ENCODE data around the gene ELMO3. TPM values are rescaled to one million over a fixed set of nuclear protein-coding genes. Genes with fewer than 3 reads are reported as not detected.

The ELMO3 gene
- total RNA-seq, 8 experiments from 2014 or later = 0.43 to 2.8 (median 1.2) TPM

DNA sequence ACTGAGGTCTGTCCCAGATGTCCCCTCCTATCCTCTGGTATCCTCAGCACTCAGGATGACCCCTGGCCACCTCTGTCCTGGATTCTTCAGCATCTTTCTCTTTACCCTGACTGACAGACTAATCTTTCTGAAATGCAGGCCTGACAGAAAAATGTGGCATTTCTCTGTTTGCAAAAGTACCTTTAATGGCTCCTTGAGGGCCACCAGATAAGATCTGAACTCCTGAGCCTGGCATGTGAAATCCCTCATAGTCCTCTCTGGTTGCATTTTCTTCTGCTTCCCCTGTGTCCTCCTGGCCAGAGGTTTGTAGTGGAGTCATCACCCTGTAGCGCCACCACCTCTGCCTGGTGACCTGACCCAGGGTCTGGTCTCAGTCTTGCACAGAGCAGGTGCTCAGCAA is 2.0 kb upstream of the ELMO3 start:
- no peak overlapping the region for H3K4me3 ChIP-seq
- peaks cover 9 to 12% of the 10 kb centered on the region in 2 donors for H3K4me1 ChIP-seq (replicated peaks in 1 of 2)
- 100% methylated on average over 1 of the region's 1 CpG; no CpG with 5 or more reads in 8 of the 10 experiments for WGBS, 10 experiments
- no peak overlapping the region for H3K27ac ChIP-seq
- ATAC-seq (replicated peaks in 6 of 8) = no peak
- in situ Hi-C loops (cut with MboI; ENCODE audit: low pct_unique_long_range_greater_than_20kb in 2 of 9, low sequenced_read_pairs in 9 of 9, unreplicated experiment in 9 of 9) = no loop called here

DNA sequence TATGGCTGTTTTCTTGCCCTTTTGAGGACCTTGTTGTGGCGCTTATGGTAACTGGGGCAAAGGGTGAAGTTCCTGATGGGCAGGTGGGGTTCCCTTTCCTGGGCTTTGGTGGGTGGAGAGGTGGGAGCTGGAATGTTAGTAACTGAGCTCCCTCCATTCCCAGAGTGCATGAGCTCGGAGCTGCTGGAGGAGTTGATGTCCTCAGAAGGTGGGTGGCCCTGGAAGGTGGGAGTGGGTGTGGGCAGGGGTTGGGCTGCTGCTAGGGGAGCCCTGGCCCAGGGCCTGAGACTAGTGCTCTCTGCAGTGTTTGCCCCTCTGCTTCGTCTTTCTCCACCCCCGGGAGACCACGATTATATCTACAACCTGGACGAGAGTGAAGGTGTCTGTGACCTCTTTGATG is 1.2 kb upstream of the ELMO3 start:
- peaks cover 9 to 12% of the 10 kb centered on the region in 2 donors for H3K4me1 ChIP-seq (replicated peaks in 1 of 2)
- peak in 3 of 8 experiments; percentile 2 to 8 (median 2) for ATAC-seq (replicated peaks in 6 of 8)
- no peak overlapping the region for H3K4me3 ChIP-seq
- in situ Hi-C loops (cut with MboI; ENCODE audit: low pct_unique_long_range_greater_than_20kb in 2 of 9, low sequenced_read_pairs in 9 of 9, unreplicated experiment in 9 of 9) = no loop called here
- WGBS, 10 experiments = 60 to 80% (median 77%) methylated on average over 1 to 3 of the region's 6 CpGs; no CpG with 5 or more reads in 7 of the 10 experiments
- no peak overlapping the region for H3K27ac ChIP-seq

DNA sequence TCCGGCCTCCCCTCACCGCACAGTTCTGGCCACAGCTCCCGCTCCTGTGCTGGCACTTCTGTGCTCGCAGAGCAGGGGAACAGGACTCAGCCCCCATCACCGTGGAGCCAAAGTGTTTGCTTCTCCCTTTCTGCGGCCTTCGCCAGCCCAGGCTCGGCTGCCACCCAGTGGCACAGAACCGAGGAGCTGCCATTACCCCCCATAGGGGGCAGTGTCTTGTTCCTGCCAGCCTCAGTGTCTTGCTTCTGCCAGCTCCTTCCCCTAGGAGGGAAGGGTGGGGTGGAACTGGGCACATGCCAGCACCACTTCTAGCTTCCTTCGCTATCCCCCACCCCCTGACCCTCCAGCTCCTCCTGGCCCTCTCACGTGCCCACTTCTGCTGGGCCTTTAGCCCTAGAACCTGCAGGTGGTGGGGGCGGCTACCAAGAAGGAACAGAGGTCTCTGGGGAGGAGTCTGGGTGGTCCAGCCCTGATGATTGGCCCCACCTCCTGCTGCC is 645 bp upstream of the ELMO3 start:
- in situ Hi-C loops (cut with MboI; ENCODE audit: low pct_unique_long_range_greater_than_20kb in 2 of 9, low sequenced_read_pairs in 9 of 9, unreplicated experiment in 9 of 9) = no loop called here
- ATAC-seq (replicated peaks in 6 of 8) = peak; percentile 10 to 87 (median 44)
- H3K4me1 ChIP-seq (replicated peaks in 1 of 2) = peaks cover 3 to 7% of the 10 kb centered on the region in 2 donors
- WGBS, 10 experiments = 10 to 93% (median 91%) methylated on average over 2 to 4 of the region's 12 CpGs; no CpG with 5 or more reads in 7 of the 10 experiments
- H3K4me3 ChIP-seq = no peak overlapping the region
- H3K27ac ChIP-seq = no peak overlapping the region

DNA sequence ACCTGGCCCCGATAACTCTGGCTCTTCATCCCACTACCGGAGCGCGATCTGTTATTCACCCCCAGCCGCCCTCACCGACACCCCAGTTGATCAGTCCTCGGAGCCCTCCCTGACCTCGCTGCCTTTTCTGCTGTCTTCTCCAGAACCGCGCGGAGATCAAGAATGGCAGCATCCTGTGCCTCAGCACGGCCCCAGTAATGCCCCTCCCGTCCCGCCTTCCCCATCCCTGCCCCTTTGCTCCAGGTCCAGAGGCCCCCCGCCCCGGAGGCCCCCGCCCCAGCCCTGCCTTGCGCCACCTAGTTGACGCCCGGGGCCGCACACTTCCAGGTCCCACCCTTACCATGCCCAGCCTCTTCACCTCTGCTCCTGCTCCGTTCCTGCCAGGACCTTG is 872 bp downstream of the ELMO3 start:
- H3K4me3 ChIP-seq = no peak overlapping the region
- in situ Hi-C loops (cut with MboI; ENCODE audit: low pct_unique_long_range_greater_than_20kb in 2 of 9, low sequenced_read_pairs in 9 of 9, unreplicated experiment in 9 of 9) = no loop called here
- ATAC-seq (replicated peaks in 6 of 8) = peak in 1 of 8 experiments; percentile 1

DNA sequence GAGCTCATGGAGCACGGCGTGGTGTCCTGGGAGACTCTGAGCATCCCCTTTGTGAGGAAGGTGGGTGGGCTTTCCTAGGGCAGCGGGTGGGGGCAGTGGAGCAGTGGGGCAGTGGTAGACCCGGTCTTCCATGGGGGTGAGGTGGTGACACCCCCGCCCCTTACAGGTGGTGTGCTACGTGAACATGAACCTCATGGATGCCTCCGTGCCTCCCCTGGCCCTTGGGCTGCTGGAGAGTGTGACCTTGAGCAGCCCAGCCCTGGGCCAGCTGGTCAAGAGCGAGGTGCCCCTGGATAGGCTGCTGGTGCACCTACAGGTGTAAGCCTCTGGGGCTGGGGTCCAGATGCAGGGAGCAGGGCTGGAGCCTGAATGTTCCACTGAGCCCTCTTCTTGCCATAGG is 1.6 kb downstream of the ELMO3 start:
- 76% methylated on average over 3 of the region's 8 CpGs; no CpG with 5 or more reads in 9 of the 10 experiments for WGBS, 10 experiments
- Histone ChIP-seq H3K4me3 (no peak overlapping the region), H3K27ac (no peak overlapping the region), H3K4me1 (replicated peaks in 1 of 2) (no peaks in the 10 kb centered on the region)
- ATAC-seq (replicated peaks in 6 of 8) = no peak
- in situ Hi-C loops (cut with MboI; ENCODE audit: low pct_unique_long_range_greater_than_20kb in 2 of 9, low sequenced_read_pairs in 9 of 9, unreplicated experiment in 9 of 9) = no loop called here

More for the DNA sequence above, 872 bp downstream of the ELMO3 start:
- WGBS, 10 experiments = no CpG with 5 or more reads among the region's 22 CpGs
- H3K4me1 ChIP-seq (replicated peaks in 1 of 2) = no peaks in the 10 kb centered on the region
- no peak overlapping the region for H3K27ac ChIP-seq

DNA sequence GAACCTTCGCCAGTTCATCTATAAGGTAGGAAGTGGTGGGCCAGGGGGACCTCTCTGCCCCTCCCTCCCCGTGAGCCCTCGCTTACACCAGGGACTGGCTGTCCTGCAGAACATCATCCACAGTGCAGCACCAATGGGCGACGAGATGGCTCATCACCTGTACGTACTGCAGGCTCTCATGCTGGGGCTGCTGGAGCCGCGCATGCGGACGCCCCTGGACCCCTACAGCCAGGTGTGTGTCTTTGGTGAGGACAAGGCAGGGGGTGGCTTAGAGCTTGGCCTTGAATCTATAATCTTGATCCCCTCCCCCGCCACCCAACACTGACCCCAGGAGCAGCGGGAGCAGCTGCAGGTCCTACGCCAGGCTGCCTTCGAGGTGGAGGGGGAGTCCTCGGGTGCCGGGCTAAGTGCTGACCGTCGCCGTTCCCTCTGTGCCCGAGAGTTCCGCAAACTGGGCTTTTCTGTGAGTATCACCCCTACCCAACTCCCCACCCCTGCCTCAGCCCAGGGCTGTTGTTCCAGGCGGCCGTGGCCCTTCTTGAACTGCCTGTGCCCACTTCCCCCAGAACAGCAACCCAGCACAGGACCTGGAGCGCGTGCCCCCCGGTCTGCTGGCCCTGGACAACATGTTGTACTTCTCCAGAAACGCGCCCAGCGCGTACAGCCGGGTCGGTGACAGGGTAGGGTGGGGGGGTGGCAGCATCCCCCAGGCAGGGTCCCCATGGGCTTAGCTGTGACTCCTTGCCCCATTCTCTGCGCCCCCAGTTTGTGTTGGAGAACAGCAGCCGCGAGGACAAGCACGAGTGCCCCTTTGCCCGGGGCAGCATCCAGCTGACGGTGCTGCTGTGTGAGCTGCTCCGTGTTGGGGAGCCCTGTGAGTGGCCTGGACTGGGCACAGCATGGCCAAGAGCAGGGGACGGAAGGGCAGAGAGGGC is 2.7 kb downstream of the ELMO3 start:
- Histone ChIP-seq H3K4me1 (replicated peaks in 1 of 2) (no peaks in the 10 kb centered on the region), H3K27ac (no peak overlapping the region), H3K4me3 (no peak overlapping the region)
- in situ Hi-C loops (cut with MboI; ENCODE audit: low pct_unique_long_range_greater_than_20kb in 2 of 9, low sequenced_read_pairs in 9 of 9, unreplicated experiment in 9 of 9) = no loop called here
- WGBS, 10 experiments = 60 to 100% (median 97%) methylated on average over 1 to 12 of the region's 40 CpGs; no CpG with 5 or more reads in 5 of the 10 experiments
- ATAC-seq (replicated peaks in 6 of 8) = no peak

DNA sequence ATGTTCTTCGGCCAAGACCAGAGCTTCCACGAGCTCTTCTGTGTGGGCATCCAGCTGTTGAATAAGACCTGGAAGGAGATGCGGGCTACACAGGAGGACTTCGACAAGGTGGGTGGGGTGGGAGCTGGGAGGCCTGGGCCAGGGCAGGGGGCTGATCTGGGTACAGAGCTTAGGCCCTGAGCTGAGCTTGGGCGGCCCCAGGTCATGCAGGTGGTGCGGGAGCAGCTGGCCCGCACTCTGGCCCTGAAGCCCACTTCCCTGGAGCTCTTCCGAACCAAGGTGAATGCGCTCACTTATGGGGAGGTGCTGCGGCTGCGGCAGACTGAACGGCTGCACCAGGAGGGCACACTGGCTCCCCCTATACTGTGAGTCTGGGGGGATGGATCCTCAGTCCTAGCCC is 3.5 kb downstream of the ELMO3 start:
- 80 to 100% (median 90%) methylated on average over 1 to 2 of the region's 12 CpGs; no CpG with 5 or more reads in 6 of the 10 experiments for WGBS, 10 experiments
- in situ Hi-C loops (cut with MboI; ENCODE audit: low pct_unique_long_range_greater_than_20kb in 2 of 9, low sequenced_read_pairs in 9 of 9, unreplicated experiment in 9 of 9) = no loop called here
- Histone ChIP-seq H3K4me1 (replicated peaks in 1 of 2) (no peaks in the 10 kb centered on the region), H3K4me3 (no peak overlapping the region), H3K27ac (no peak overlapping the region)
- no peak for ATAC-seq (replicated peaks in 6 of 8)

DNA sequence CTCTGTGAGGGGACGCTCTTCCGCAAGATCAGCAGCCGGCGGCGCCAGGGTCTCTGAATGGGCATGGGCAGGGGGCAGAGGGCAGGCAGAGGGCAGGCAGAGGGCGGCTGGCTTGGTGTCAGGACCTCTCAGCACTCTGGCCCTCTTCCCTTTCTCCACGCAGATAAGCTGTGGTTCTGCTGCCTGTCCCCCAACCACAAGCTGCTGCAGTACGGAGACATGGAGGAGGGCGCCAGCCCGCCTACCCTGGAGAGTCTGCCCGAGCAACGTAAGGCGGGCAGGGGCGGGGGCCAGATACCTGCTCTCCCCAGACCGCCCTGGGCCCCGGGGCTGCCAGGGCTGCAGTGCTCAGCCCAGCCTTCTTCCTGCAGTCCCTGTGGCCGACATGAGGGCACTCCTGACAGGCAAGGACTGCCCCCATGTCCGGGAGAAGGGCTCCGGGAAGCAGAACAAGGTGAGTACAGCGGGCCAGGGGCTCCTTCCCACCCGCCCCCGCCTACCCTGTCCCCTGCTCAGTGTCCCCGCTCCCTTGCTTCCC is 4.1 kb downstream of the ELMO3 start:
- in situ Hi-C loops (cut with MboI; ENCODE audit: low pct_unique_long_range_greater_than_20kb in 2 of 9, low sequenced_read_pairs in 9 of 9, unreplicated experiment in 9 of 9) = no loop called here
- Histone ChIP-seq H3K27ac (no peak overlapping the region), H3K4me1 (replicated peaks in 1 of 2) (no peaks in the 10 kb centered on the region), H3K4me3 (no peak overlapping the region)
- 93 to 95% (median 93%) methylated on average over 3 to 6 of the region's 23 CpGs; no CpG with 5 or more reads in 7 of the 10 experiments for WGBS, 10 experiments
- ATAC-seq (replicated peaks in 6 of 8) = no peak

DNA sequence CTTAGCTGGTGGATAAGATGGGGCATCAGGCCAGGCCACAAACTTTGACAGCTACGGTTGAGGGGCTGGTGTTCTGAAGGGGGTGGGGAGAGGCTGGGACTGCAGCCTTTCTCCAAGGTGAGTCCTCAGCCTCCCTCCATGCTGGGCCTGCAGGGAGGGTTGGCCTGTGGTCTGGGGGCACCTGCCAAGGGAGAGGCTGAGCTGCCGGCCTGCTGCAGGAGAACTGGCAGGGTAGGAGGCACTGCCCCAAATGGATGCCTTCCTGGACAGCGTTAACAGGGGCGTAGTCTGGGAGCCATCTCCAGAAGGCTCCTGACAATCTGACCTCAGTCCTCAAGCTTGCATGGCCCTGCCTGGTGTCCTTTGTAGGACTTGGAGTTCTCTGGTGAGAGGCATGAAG is 5.1 kb downstream of the ELMO3 start:
- in situ Hi-C loops (cut with MboI; ENCODE audit: low pct_unique_long_range_greater_than_20kb in 2 of 9, low sequenced_read_pairs in 9 of 9, unreplicated experiment in 9 of 9) = no loop called here
- WGBS, 10 experiments = 83 to 100% (median 100%) methylated on average over 1 to 2 of the region's 4 CpGs; no CpG with 5 or more reads in 7 of the 10 experiments
- Histone ChIP-seq H3K27ac (no peak overlapping the region), H3K4me1 (replicated peaks in 1 of 2) (no peaks in the 10 kb centered on the region), H3K4me3 (no peak overlapping the region)
- peak in 1 of 8 experiments; percentile 3 for ATAC-seq (replicated peaks in 6 of 8)

DNA sequence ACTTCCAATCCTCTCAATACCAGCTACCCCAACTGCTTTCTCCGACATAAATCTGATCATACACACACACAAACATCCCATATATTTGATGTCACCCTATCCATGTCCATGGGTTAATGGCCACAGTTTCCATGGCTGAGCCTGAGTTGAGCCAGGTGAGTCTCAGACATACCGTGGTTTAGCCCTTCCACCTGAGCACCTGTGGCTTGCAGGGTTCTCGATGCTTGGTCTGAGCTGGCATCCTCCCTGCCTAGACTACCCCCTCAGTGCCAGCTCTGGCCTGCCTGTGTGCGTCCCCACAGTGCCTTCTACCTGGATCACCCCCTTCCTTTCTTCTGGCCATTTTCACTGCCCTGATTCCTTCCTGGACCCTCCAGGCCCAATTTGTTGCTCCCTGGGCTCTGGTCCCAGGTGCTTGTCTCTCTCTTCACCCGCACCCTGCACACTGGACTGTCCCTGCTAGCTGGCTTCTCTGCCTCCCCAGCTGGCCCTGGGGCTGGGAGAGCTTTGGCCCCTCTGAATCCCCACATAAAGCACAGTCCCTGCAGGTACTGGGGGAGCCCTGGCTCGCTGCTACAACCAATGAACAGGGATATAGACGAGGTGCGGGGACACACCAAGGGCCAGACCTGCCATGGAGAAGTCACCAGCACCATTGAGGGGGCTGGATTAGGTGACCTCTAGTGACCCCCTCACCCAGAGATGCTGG is 7.4 kb downstream of the ELMO3 start:
- in situ Hi-C loops (cut with MboI; ENCODE audit: low pct_unique_long_range_greater_than_20kb in 2 of 9, low sequenced_read_pairs in 9 of 9, unreplicated experiment in 9 of 9) = no loop called here
- Histone ChIP-seq H3K4me3 (no peak overlapping the region), H3K4me1 (replicated peaks in 1 of 2) (no peaks in the 10 kb centered on the region), H3K27ac (no peak overlapping the region)
- 67 to 100% (median 97%) methylated on average over 1 to 5 of the region's 8 CpGs; no CpG with 5 or more reads in 2 of the 10 experiments for WGBS, 10 experiments
- ATAC-seq (replicated peaks in 6 of 8) = no peak

DNA sequence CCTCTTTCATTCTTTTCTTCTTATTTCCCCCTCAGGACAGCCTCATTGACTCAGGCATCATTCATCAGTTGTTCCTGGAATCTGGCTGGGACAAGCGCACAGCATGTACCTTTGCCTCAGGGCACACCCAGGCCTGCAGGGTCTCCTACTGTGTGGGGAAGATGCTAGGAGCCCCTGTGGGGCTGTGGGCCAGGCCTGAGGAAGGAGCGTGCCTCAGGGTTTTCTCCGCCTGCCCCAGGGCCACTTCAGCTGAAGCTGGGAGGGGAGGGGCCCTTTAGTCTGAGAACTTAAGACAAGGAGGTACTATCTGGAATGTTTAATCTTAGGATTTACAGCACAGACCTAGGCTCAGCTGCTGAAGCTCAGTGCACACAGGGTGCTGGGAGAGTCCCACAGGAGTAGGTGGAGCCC is 7.9 kb downstream of the ELMO3 start:
- in situ Hi-C loops (cut with MboI; ENCODE audit: low pct_unique_long_range_greater_than_20kb in 2 of 9, low sequenced_read_pairs in 9 of 9, unreplicated experiment in 9 of 9) = no loop called here
- WGBS, 10 experiments = 100% methylated on average over 1 of the region's 3 CpGs; no CpG with 5 or more reads in 7 of the 10 experiments
- H3K4me1 ChIP-seq (replicated peaks in 1 of 2) = no peaks in the 10 kb centered on the region
- H3K4me3 ChIP-seq = no peak overlapping the region
- ATAC-seq (replicated peaks in 6 of 8) = peak in 4 of 8 experiments; percentile 1 to 34 (median 24)
- no peak overlapping the region for H3K27ac ChIP-seq

DNA sequence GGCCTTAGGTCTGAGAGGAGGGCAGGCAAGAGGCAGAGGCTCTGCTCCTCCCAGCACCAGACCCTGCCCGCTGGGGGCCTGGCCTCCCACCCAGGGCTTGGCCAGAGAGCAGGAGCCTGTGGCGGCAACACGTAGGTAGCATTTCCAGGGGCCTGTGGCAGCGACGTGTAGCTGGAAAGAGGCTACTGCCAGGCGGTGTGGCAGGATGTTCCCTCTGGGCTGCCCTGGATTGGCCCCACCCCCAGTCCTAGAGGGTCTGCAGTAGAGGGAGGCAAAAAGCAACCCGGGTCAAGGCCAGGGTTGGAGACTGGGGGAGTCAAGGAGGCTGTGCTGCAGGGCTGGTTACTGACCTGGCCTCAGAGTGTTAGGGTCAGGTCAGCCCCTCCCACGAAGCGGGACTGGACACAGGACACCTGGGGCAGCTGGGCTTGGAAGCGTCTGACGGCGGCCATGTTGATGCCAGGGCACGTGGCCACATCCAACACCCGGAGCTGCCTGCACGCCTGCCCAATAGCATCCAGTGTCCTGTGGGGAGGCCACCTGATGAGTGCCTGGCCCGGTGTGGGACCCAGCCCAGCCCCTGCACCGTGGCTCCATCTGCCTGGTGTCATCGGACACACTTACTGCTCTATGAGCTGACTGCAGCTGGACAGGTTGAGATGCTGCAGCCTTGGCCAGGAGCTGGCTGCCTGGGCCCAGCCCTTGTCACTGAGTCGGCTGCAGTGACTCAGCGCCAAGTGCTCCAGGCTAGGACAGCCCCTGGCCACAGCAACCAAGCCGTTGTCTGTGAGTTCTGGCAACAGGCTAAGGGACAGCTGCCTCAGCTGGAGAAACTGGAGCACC is 8.5 kb downstream of the ELMO3 start:
- in situ Hi-C loops (cut with MboI; ENCODE audit: low pct_unique_long_range_greater_than_20kb in 2 of 9, low sequenced_read_pairs in 9 of 9, unreplicated experiment in 9 of 9) = no loop called here

More for the DNA sequence above, 8.5 kb downstream of the ELMO3 start:
- ATAC-seq (replicated peaks in 6 of 8) = peak in 7 of 8 experiments; percentile 2 to 81 (median 18)
- Histone ChIP-seq H3K27ac (no peak overlapping the region), H3K4me1 (replicated peaks in 1 of 2) (no peaks in the 10 kb centered on the region), H3K4me3 (no peak overlapping the region)
- 80 to 89% (median 80%) methylated on average over 1 to 10 of the region's 21 CpGs; no CpG with 5 or more reads in 7 of the 10 experiments for WGBS, 10 experiments

Measured in motor neuron (in vitro differentiated cells).